Jurkat, Clone E6-1 (cell line): Measurements from ENCODE around the gene PPIP5K2.
"Not testable (repeated sequence)": the region's sequence is repeated elsewhere in the genome, so short reads cannot be mapped to it uniquely, and the experiment has no call there.

Experiments used
- DNase-seq: peaks from one replicate; pipeline ENCODE4 v3.0.0-alpha.2; 2011; ENCODE audit warnings: low read depth, low spot score
- H3K4me3 ChIP-seq: 2 replicates; pipeline ENCODE4 v1.5.1; 2011; ENCODE audit warnings: mild to moderate bottlenecking, low read length, control low read depth, moderate library complexity

The PPIP5K2 gene

GRCh38 chr5:103119070-103119764 is 884 bp upstream of the PPIP5K2 start:
- H3K4me3 ChIP-seq: peak overlapping the region; percentile 95
- DNase-seq: no peak

GRCh38 chr5:103120607-103121200 is 603 bp downstream of the PPIP5K2 start:
- no peak for DNase-seq
- H3K4me3 ChIP-seq: peak overlapping the region; percentile 95

GRCh38 chr5:103122242-103122641 is 2.1 kb downstream of the PPIP5K2 start:
- no peak overlapping the region for H3K4me3 ChIP-seq
- DNase-seq: no peak

- H3K4me3 ChIP-seq: no peak overlapping the region
- DNase-seq: no peak
These were observed 6.5 kb downstream of the PPIP5K2 start for GRCh38 chr5:103126557-103126956.

- no peak overlapping the region for H3K4me3 ChIP-seq
- DNase-seq: no peak
These were observed 7.3 kb downstream of the PPIP5K2 start for GRCh38 chr5:103127292-103127817.

GRCh38 chr5:103128202-103128601 is 8.1 kb downstream of the PPIP5K2 start:
- no peak for DNase-seq

GRCh38 chr5:103132684-103133083 is 12.6 kb downstream of the PPIP5K2 start:
- H3K4me3 ChIP-seq: no peak overlapping the region
- DNase-seq: no peak

More at GRCh38 chr5:103128202-103128601, 8.1 kb downstream of the PPIP5K2 start:
- H3K4me3 ChIP-seq: no peak overlapping the region

- H3K4me3 ChIP-seq: no peak overlapping the region
- no peak for DNase-seq
These were observed 13.1 kb downstream of the PPIP5K2 start for GRCh38 chr5:103133231-103133630.

- no peak for DNase-seq
- H3K4me3 ChIP-seq: no peak overlapping the region
These were observed 15.4 kb downstream of the PPIP5K2 start for GRCh38 chr5:103135461-103135860.

GRCh38 chr5:103138202-103138690 is 18.1 kb downstream of the PPIP5K2 start:
- no peak for DNase-seq
- no peak overlapping the region for H3K4me3 ChIP-seq

GRCh38 chr5:103139264-103139865 is 19.3 kb downstream of the PPIP5K2 start:
- no peak overlapping the region for H3K4me3 ChIP-seq
- peak; percentile 72 for DNase-seq

- not testable (repeated sequence) for H3K4me3 ChIP-seq, DNase-seq
These were observed 22.0 kb downstream of the PPIP5K2 start for GRCh38 chr5:103142132-103142531.

- no peak for DNase-seq
- no peak overlapping the region for H3K4me3 ChIP-seq
These were observed 25.1 kb downstream of the PPIP5K2 start for GRCh38 chr5:103145196-103145595.

GRCh38 chr5:103148213-103148612 is 28.1 kb downstream of the PPIP5K2 start:
- DNase-seq: no peak

GRCh38 chr5:103151156-103151555 is 31.1 kb downstream of the PPIP5K2 start:
- H3K4me3 ChIP-seq: no peak overlapping the region
- no peak for DNase-seq

More at GRCh38 chr5:103148213-103148612, 28.1 kb downstream of the PPIP5K2 start:
- no peak overlapping the region for H3K4me3 ChIP-seq

- no peak for DNase-seq
These were observed 46.6 kb downstream of the PPIP5K2 start for GRCh38 chr5:103166706-103167105.

GRCh38 chr5:103174147-103174546 is 54.0 kb downstream of the PPIP5K2 start:
- no peak for DNase-seq

More at GRCh38 chr5:103166706-103167105, 46.6 kb downstream of the PPIP5K2 start:
- H3K4me3 ChIP-seq: no peak overlapping the region

GRCh38 chr5:103177543-103177942 is 57.4 kb downstream of the PPIP5K2 start:
- no peak for DNase-seq
- H3K4me3 ChIP-seq: no peak overlapping the region

More at GRCh38 chr5:103174147-103174546, 54.0 kb downstream of the PPIP5K2 start:
- H3K4me3 ChIP-seq: no peak overlapping the region

- no peak overlapping the region for H3K4me3 ChIP-seq
- no peak for DNase-seq
These were observed 58.1 kb downstream of the PPIP5K2 start for GRCh38 chr5:103178167-103178566.

GRCh38 chr5:103186152-103186551 is 66.1 kb downstream of the PPIP5K2 start:
- DNase-seq: no peak
- H3K4me3 ChIP-seq: no peak overlapping the region
